NCI-H2227 treated with DMSO at 0.1 percent for 48 hours (cell line): ENCODE data around the gene IFIT1B.
"Not testable (repeated sequence)": the region's sequence is repeated elsewhere in the genome, so short reads cannot be mapped to it uniquely, and the experiment has no call there.

ENCODE experiments used
- DNase-seq: peaks from one replicate; lab custom pipeline; 2025; lab: John Stamatoyannopoulos, UW

The IFIT1B gene

GRCh38 chr10:89377705-89378637, at the start of gene IFIT1B:
Gene IFIT1B (plus strand): TSS chr10:89378056. CDS start chr10:89378136, 80 bp downstream.
- DNase-seq, result no peak

GRCh38 chr10:89329151-89329550, 48.7 kb upstream of the IFIT1B start:
- no peak for DNase-seq

DNA sequence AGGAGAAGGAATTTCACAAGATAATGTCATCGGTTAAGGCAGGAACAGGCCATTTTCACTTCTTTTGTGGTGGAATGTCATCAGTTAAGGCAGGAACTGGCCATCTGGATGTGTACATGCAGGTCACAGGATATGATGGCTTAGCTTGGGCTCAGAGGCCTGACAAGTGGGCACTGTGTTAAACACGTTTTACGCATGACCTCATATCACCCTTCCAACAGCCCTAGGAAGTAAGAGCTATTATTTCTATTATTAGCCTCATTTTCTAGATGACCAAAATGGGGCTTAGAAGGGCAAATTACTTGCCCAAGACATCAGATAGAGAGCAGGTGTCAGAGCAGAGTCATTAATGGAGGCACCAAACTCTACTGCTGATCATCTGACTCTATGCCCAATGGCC, 47.8 kb upstream of the IFIT1B start:
- not testable (repeated sequence) for DNase-seq

DNA sequence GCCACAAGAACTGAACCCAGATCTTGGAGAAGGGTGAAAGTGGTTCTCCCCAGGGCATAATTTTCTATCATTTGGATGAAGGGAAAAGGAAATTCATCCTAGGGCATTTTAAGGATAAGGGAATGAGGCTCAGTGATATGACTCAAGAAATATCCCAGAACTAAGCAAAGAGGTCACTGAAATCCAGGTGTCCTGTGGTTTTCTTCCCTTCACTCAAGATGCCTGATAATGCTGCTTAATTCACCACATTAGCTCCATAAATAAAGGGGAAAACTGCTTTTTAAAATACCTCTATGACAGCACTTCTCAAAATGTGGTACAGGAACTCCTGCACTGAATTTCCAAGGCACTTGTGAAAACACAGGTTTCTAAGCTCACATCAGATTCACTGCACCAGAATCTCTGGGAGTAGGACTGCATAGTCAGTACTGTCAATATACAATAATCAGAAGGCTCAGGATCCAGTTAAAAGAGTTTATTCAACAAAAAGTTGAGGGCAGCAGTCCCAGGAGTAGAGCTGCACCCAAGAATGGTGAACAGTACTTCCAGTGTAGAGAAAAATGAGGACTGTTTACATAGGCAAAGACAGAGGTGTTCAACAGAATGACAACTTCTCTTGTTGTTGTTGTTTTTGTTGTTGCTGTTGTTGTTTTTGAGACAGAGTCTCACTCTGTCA, 47.2 kb upstream of the IFIT1B start:
- no peak for DNase-seq

DNA sequence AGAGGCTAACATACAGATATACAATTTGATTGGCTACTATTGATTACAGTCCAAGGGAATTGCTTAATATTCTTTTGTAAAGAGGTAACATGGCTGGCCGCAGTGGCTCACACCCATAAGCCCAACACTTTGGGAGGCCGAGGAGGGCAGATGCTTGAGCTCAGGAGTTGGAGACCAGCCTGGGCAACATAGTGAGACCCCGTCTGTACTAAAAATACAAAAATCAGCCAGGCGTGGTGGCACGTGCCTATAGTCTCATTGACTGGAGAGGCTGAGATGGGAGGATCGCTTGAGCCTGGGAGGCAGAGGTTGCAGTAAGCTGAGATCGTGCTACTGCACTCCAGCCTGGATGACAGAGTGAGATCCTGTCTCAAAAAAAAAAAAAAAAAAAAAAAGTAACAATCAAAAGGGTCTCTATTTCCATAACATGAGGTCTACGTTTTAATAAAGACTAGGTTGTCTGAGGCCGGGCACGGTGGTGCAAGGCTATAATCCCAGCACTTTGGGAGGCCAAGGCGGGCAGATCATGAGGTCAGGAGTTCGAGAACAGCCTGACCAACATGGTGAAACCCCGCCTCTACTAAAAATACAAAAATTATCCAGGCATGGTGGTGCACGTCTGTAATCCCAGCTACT, 46.3 kb upstream of the IFIT1B start:
- not testable (repeated sequence) for DNase-seq

GRCh38 chr10:89332123-89332633, 45.7 kb upstream of the IFIT1B start:
- no peak for DNase-seq

DNA sequence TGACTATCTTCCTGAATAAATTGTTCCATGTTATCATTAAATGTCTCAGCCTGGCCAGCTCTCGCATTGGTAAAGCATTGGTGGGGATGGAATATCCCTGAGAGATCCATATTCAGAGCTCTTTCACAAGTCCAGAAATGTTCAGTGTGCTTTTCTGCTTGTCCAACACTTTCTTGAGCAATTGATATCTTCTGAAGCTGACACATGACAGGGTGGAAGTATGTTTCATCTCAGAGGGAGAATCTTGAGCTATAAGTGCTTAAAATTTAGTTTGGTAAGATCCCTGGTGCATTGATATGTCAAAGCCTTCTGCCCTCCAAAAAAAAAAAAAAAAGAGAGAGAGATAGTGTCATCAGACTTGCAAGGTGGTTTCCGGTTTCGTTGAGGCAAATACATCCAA, 42.6 kb upstream of the IFIT1B start:
- DNase-seq, result no peak

GRCh38 chr10:89336241-89336640, 41.6 kb upstream of the IFIT1B start:
- no peak for DNase-seq

- no peak for DNase-seq
Observed at GRCh38 chr10:89337484-89337883, 40.4 kb upstream of the IFIT1B start.

DNA sequence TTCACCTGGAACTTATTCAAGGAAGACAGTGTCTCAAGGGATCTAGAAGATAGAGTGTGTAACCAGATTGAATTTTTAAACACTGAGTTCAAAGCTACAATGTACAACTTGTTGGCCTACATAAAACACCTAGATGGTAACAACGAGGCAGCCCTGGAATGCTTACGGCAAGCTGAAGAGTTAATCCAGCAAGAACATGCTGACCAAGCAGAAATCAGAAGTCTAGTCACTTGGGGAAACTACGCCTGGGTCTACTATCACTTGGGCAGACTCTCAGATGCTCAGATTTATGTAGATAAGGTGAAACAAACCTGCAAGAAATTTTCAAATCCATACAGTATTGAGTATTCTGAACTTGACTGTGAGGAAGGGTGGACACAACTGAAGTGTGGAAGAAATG, 39.1 kb upstream of the IFIT1B start:
- DNase-seq, result no peak

GRCh38 chr10:89339875-89340274, 38.0 kb upstream of the IFIT1B start:
- no peak for DNase-seq

DNA sequence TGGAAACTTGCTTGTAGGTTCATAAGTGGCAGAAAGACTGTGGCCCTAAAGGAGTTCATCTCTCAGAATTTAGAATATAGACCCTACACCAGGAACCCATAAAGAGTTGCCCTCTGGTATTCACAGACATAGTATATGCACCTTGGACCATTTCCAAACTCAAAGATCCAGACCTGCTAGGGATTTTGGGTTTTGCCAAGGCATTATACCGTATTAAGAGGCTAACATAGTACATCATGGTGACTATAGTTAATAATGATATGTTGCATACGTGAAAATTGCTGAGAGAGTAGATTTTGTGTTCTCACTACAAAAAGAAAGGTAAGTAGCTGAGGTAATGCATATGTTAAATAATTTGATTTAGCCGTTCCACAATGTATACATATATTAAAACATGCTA, 36.2 kb upstream of the IFIT1B start:
- no peak for DNase-seq

- peak; percentile 90 for DNase-seq
Observed at GRCh38 chr10:89342206-89342958, 35.5 kb upstream of the IFIT1B start.

- DNase-seq, result peak; percentile 8
Observed at GRCh38 chr10:89343089-89343767, 34.6 kb upstream of the IFIT1B start.

- DNase-seq, result no peak
Observed at GRCh38 chr10:89344156-89344555, 33.7 kb upstream of the IFIT1B start.

DNA sequence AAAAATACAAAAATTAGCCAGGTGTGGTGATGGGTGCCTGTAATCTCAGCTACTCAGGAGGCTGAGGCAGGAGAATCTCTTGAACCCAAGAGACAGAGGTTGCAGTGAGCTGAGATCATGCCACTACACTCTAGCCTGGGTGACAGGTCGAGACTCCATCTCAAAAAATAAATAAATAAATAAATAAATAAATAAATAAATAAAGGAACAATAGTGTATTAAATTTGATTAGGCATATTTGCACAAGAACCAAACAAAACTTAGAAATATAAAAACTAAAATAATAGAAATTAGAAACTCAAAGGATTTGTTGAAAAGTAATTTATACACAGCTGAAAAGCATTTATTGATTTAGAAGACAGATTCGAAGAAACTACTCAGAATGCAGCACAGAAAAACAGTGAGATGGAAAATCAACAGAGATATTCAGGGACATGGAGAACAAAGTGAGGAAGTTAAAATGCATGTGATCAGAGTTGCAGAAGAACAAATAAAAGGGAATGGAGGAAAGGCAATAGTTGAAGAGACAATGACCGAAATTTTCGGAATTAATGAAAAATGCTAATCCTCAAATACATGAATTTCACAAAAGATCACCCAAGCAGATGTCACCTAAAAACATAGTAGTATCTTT, 32.4 kb upstream of the IFIT1B start:
- no peak for DNase-seq

GRCh38 chr10:89346405-89347254, 31.2 kb upstream of the IFIT1B start:
- DNase-seq, result no peak

- no peak for DNase-seq
Observed at GRCh38 chr10:89347701-89348457, 30.0 kb upstream of the IFIT1B start.

GRCh38 chr10:89348481-89348880, 29.4 kb upstream of the IFIT1B start:
- DNase-seq, result no peak
